GM12891 (cell line): ENCODE measurements around the gene ARRB1.

ENCODE experiments used
- PAX5 ChIP-seq: IDR thresholded peaks from 2 replicates; pipeline ENCODE4 v1.6.1; 2011; ENCODE audit warnings: low read length, moderate library complexity, mild to moderate bottlenecking; ENCODE audit not compliant: insufficient read depth, severe bottlenecking
- POLR2A ChIP-seq: IDR thresholded peaks from 2 replicates; pipeline ENCODE4 v1.6.1; 2011; ENCODE audit warnings: low read depth, low read length, control low read depth
- POLR2AphosphoS5 ChIP-seq: IDR thresholded peaks from 2 replicates; pipeline ENCODE4 v1.6.1; 2011; ENCODE audit warnings: low read depth, low read length, control low read depth
- POU2F2 ChIP-seq: IDR thresholded peaks from 2 replicates; pipeline ENCODE4 v1.6.1; 2011; ENCODE audit warnings: low read depth, mild to moderate bottlenecking, control low read depth, low read length, moderate library complexity
- SPI1 ChIP-seq: IDR thresholded peaks from 2 replicates; pipeline ENCODE4 v1.6.1; 2011; ENCODE audit warnings: low read depth, low read length, control low read depth
- TAF1 ChIP-seq: IDR thresholded peaks from 2 replicates; pipeline ENCODE4 v1.6.1; 2011; ENCODE audit warnings: low read depth, low read length, control low read depth

GRCh38 chr11:75339685-75340409 is 11.6 kb downstream of the ARRB1 start:
- no peak for TF ChIP-seq POLR2AphosphoS5
- no peak for TF ChIP-seq POLR2A
- no peak for TF ChIP-seq PAX5
- no peak for TF ChIP-seq TAF1
- no peak for TF ChIP-seq POU2F2
- TF ChIP-seq SPI1: no peak
